GM18858 (cell line): ENCODE measurements around the gene DUSP21.
"Not testable (repeated sequence)": the region's sequence is repeated elsewhere in the genome, so short reads cannot be mapped to it uniquely, and the experiment has no call there.

ENCODE experiments used
- ATAC-seq: cut with Tn5 transposase; IDR thresholded peaks from one replicate; pipeline ENCODE4 v1.9.1; 2021; ENCODE audit not compliant: unreplicated experiment

DUSP21 gene

GRCh38 chrX:44843753-44844152 is at the start of gene DUSP21:
Gene DUSP21, plus strand, starts transcription at chrX:44844021. Its CDS starts 112 bp downstream, at chrX:44844133.
- no peak for ATAC-seq

- ATAC-seq: no peak
Measured at GRCh38 chrX:44795945-44796450, 47.8 kb upstream of the DUSP21 start.

- ATAC-seq: no peak
Measured at GRCh38 chrX:44802613-44803012, 41.2 kb upstream of the DUSP21 start.

GRCh38 chrX:44815681-44816080 is 28.1 kb upstream of the DUSP21 start:
- no peak for ATAC-seq

GRCh38 chrX:44816367-44816766 is 27.5 kb upstream of the DUSP21 start:
- no peak for ATAC-seq

GRCh38 chrX:44817029-44817428 is 26.8 kb upstream of the DUSP21 start:
- ATAC-seq: no peak

GRCh38 chrX:44822601-44823000 is 21.2 kb upstream of the DUSP21 start:
- ATAC-seq: no peak

- ATAC-seq: not testable (repeated sequence)
Measured at GRCh38 chrX:44823193-44823592, 20.6 kb upstream of the DUSP21 start.

GRCh38 chrX:44828008-44828605 is 15.7 kb upstream of the DUSP21 start:
- no peak for ATAC-seq

- no peak for ATAC-seq
Measured at GRCh38 chrX:44829832-44830231, 14.0 kb upstream of the DUSP21 start.

- ATAC-seq: no peak
Measured at GRCh38 chrX:44842550-44843317, 1.1 kb upstream of the DUSP21 start.

GRCh38 chrX:44843318-44843702 is 511 bp upstream of the DUSP21 start:
- no peak for ATAC-seq

GRCh38 chrX:44844204-44844603 is 383 bp downstream of the DUSP21 start:
- no peak for ATAC-seq

- not testable (repeated sequence) for ATAC-seq
Measured at GRCh38 chrX:44850891-44851290, 7.1 kb downstream of the DUSP21 start.

- no peak for ATAC-seq
Measured at GRCh38 chrX:44871114-44871645, 27.4 kb downstream of the DUSP21 start.

GRCh38 chrX:44871931-44872820 is 28.4 kb downstream of the DUSP21 start:
- ATAC-seq: peak; percentile 16

- peak; percentile 86 for ATAC-seq
Measured at GRCh38 chrX:44872821-44873414, 29.1 kb downstream of the DUSP21 start, which contains the start of gene KDM6A. Gene KDM6A, plus strand, starts transcription at chrX:44873188. Its CDS starts 364 bp downstream, at chrX:44873552.

GRCh38 chrX:44873415-44874276 is 29.8 kb downstream of the DUSP21 start:
- no peak for ATAC-seq

- no peak for ATAC-seq
Measured at GRCh38 chrX:44874420-44875184, 30.8 kb downstream of the DUSP21 start.
